ENCODE results near the gene ERP44.
A peak's percentile ranks its signal among the peaks of the same experiment; 100 is the strongest.
"Not testable (repeated sequence)": the region's sequence is repeated elsewhere in the genome, so short reads cannot be mapped to it uniquely, and the experiment has no call there.

ERP44 gene

GRCh38 chr9:100098887-100099721 lies at the start of gene ERP44, which contains the start of gene INVS:
Gene ERP44, minus strand, starts transcription at chr9:100099000. Its CDS starts 160 bp downstream, at chr9:100098840.
Gene INVS, plus strand, starts transcription at chr9:100099243. Its CDS starts 5,279 bp downstream, at chr9:100104522.
- DNase-seq, result peak; percentile 99

GRCh38 chr9:100145976-100146375 lies 47.2 kb upstream of the ERP44 start:
- DNase-seq, result not testable (repeated sequence)

- DNase-seq, result not testable (repeated sequence)
These were observed 46.6 kb upstream of the ERP44 start for GRCh38 chr9:100145167-100145934.

- DNase-seq, result not testable (repeated sequence)
These were observed 43.1 kb upstream of the ERP44 start for GRCh38 chr9:100141862-100142261.

- DNase-seq, result not testable (repeated sequence)
These were observed 41.5 kb upstream of the ERP44 start for GRCh38 chr9:100140303-100140702.

GRCh38 chr9:100136799-100137198 lies 38.0 kb upstream of the ERP44 start:
- DNase-seq, result not testable (repeated sequence)

GRCh38 chr9:100134731-100135130 lies 35.9 kb upstream of the ERP44 start:
- DNase-seq, result no peak

GRCh38 chr9:100131875-100132430 lies 33.2 kb upstream of the ERP44 start:
- DNase-seq, result no peak

- DNase-seq, result no peak
These were observed 32.4 kb upstream of the ERP44 start for GRCh38 chr9:100131216-100131615.

GRCh38 chr9:100129772-100130171 lies 31.0 kb upstream of the ERP44 start:
- DNase-seq, result no peak

GRCh38 chr9:100126423-100126822 lies 27.6 kb upstream of the ERP44 start:
- no peak for DNase-seq

GRCh38 chr9:100125910-100126309 lies 27.1 kb upstream of the ERP44 start:
- DNase-seq, result no peak

GRCh38 chr9:100125236-100125635 lies 26.4 kb upstream of the ERP44 start:
- DNase-seq, result no peak

GRCh38 chr9:100120286-100120685 lies 21.5 kb upstream of the ERP44 start:
- DNase-seq, result no peak

- no peak for DNase-seq
These were observed 18.5 kb upstream of the ERP44 start for GRCh38 chr9:100117316-100117715.

GRCh38 chr9:100112677-100113336 lies 14.0 kb upstream of the ERP44 start:
- peak; percentile 69 for DNase-seq

GRCh38 chr9:100111235-100111634 lies 12.4 kb upstream of the ERP44 start:
- no peak for DNase-seq

- no peak for DNase-seq
These were observed 9.8 kb upstream of the ERP44 start for GRCh38 chr9:100108559-100108958.

- no peak for DNase-seq
These were observed 7.8 kb upstream of the ERP44 start for GRCh38 chr9:100106616-100107015.

- DNase-seq, result no peak
These were observed 7.1 kb upstream of the ERP44 start for GRCh38 chr9:100105861-100106260.

- DNase-seq, result no peak
These were observed 5.5 kb upstream of the ERP44 start for GRCh38 chr9:100104314-100104713.

GRCh38 chr9:100101608-100102007 lies 2.8 kb upstream of the ERP44 start:
- DNase-seq, result peak; percentile 59

- peak; percentile 13 for DNase-seq
These were observed 1.4 kb upstream of the ERP44 start for GRCh38 chr9:100100146-100100667.
